AG04449 (cell line): ENCODE measurements around the gene CTSD.

ENCODE experiments used
- CTCF ChIA-PET: fragments of 350-600 bp; formaldehyde crosslinking; extraction: SDS; loops from one replicate; lab custom pipeline; 2021; ENCODE audit warnings: antibody characterized with exemption; lab: Yijun Ruan, JAX
- POLR2A ChIA-PET: fragments of 400-600, 350-600 bp; formaldehyde crosslinking; extraction: SDS; loops from one replicate; lab custom pipeline; 2020; ENCODE audit warnings: antibody characterized with exemption, inconsistent platforms; lab: Yijun Ruan, JAX
- DNase-seq: peaks from one replicate; pipeline ENCODE4 v3.0.0-alpha.2; 2010; ENCODE audit warnings: low read depth, low spot score
- H3K4me3 ChIP-seq: 2 replicates; pipeline ENCODE4 v1.5.1; 2011; ENCODE audit warnings: low read depth, mild to moderate bottlenecking, control low read depth, low read length
- CTCF ChIP-seq: IDR thresholded peaks from one replicate; pipeline ENCODE4 v1.5.1; 2011; ENCODE audit warnings: mild to moderate bottlenecking, moderate library complexity, low read length, control low read depth, inconsistent platforms; ENCODE audit not compliant: insufficient read depth; ENCODE audit errors: missing control alignments

Gene CTSD

GRCh38 chr11:1718326-1718725, 45.4 kb downstream of the CTSD start:
- no peak for TF ChIP-seq CTCF
- DNase-seq = no peak
- ChIA-PET CTCF (no interaction called here), POLR2A (interaction anchor here (0.7 kb wide), 1 partner anchor 433 kb away, joined by 3 read pairs; no protein-coding TSS in a partner anchor)
- H3K4me3 ChIP-seq = no peak overlapping the region

- H3K4me3 ChIP-seq = no peak overlapping the region
- POLR2A ChIA-PET = interaction anchor here (0.7 kb wide), 1 partner anchor 434 kb away, joined by 3 read pairs; no protein-coding TSS in a partner anchor
- no peak for DNase-seq
- CTCF ChIA-PET = interaction anchor here (0.6 to 1.4 kb wide), 3 partner anchors 10 to 85 kb away, joined by 4 to 10 read pairs (median 4); no protein-coding TSS in a partner anchor
- no peak for TF ChIP-seq CTCF
Measured at GRCh38 chr11:1717745-1718144, 46.0 kb downstream of the CTSD start.

DNA sequence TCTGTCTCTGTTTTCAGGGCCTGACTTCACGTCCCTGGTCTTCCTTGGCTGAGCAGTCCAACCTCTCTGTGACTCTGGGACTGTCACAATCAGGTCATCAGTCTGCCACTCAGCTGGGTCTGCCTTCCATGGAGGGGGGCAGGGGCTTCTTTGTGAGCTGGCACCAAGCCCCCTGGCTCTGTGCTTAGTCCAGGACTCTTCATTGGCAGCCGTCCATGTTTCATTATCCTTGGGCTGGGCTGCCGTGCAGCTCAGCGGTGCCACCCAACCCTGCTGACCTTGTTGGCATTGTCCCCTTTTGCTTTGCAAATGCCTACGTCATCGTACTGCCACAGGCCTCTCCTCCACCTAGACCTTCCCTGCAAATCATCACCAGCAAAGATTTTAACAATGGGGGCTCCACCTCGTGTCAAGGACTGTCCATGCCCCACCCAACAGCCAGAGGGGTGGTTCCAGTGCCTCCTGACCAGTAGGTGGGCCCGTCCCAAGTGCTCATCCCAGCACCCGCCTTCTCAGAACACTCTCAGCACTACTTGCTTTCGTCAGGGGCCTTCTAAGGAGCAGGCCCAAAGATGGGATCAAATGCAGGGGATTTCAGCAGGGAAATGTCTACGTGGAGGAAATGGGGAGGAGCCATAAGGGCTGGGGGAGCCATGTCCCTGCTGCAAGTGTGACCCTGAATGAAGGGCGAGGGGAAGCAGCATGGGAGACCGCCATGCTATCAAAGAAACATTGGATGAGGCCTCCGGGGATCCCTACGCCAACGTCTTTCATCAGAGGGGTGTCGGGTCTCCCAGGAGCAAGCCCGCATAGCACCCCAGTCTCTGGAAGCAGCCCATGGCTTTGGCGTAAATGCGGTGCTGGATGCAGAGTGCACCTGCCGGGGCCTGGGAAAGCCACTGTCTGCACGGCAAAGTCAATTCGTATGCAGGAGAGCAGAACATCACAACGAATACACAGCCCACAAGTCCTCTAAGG, 48.5 kb downstream of the CTSD start:
- CTCF ChIA-PET = interaction anchor here (1.5 kb wide), 1 partner anchor 118 kb away, joined by 6 read pairs; no protein-coding TSS in a partner anchor
- POLR2A ChIA-PET = no interaction called here
- no peak overlapping the region for H3K4me3 ChIP-seq
- no peak for DNase-seq
- no peak for TF ChIP-seq CTCF

DNA sequence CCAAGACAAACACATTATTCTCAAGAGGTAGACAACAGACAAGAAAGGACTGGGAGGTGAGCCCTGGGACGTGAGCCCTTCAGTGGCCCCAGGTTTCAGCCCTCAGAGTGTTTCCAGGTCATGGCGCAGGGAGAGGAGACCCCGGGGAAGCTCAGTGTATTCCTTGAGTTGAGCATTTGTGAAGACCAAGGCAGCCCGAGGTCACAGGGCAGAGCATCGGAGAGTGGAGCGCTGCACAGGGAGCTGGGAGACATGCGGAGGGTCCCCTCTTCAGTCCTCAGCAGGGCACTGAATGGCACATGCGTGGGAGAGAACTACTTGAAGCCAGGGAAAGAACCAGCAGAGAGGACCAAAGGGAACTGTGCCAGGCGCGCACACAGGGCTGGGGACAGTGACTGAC, 55.0 kb downstream of the CTSD start:
- TF ChIP-seq CTCF = no peak
- CTCF ChIA-PET = interaction anchor here (1.1 to 5.1 kb wide), 2 partner anchors 15 to 117 kb away, joined by 3 to 68 read pairs; no protein-coding TSS in a partner anchor
- H3K4me3 ChIP-seq = no peak overlapping the region
- POLR2A ChIA-PET = no interaction called here
- no peak for DNase-seq

GRCh38 chr11:1707751-1708150, 56.0 kb downstream of the CTSD start:
- no peak for DNase-seq
- H3K4me3 ChIP-seq = no peak overlapping the region
- ChIA-PET POLR2A (no interaction called here), CTCF (interaction anchor here (0.6 to 5.1 kb wide), 6 partner anchors 9 to 295 kb away, joined by 3 to 68 read pairs (median 4); partner anchors contain the start of gene SYT8)
- no peak for TF ChIP-seq CTCF
